OCI-LY1 (cell line): Measurements from ENCODE around the gene BMERB1.

Experiments
- H2AFZ ChIP-seq: fragments of 200-600 bp; sonication (generic), shearing (Covaris generic); 2 replicates; pipeline ENCODE4 v1.6.0; 2014; ENCODE audit warnings: antibody characterized with exemption, mild to moderate bottlenecking, low read length
- H3F3A ChIP-seq: fragments of 200-600 bp; sonication (generic), shearing (Covaris generic); 2 replicates; pipeline ENCODE4 v1.6.0; 2014; ENCODE audit warnings: mild to moderate bottlenecking, antibody characterized with exemption, low read length, moderate library complexity; ENCODE audit not compliant: insufficient read depth
- H3K27ac ChIP-seq: fragments of 200-600 bp; sonication (generic); 2 replicates; pipeline ENCODE4 v1.5.1; 2014; ENCODE audit warnings: low read length, mixed run types, mild to moderate bottlenecking, low read depth; ENCODE audit not compliant: poor library complexity, severe bottlenecking
- H3K27me3 ChIP-seq: fragments of 200-600 bp; sonication (generic); 2 replicates; pipeline ENCODE4 v1.6.0; 2014; ENCODE audit warnings: antibody characterized with exemption, mild to moderate bottlenecking, low read length, moderate library complexity; ENCODE audit not compliant: insufficient read depth
- H3K36me3 ChIP-seq: fragments of 200-600 bp; sonication (generic); 2 replicates; pipeline ENCODE4 v1.6.1; 2014; ENCODE audit warnings: mild to moderate bottlenecking, antibody characterized with exemption, low read length, moderate library complexity, mixed read lengths; ENCODE audit not compliant: insufficient read depth
- H3K4me1 ChIP-seq: fragments of 200-600 bp; sonication (generic); 2 replicates; pipeline ENCODE4 v1.5.1; 2014; ENCODE audit warnings: mild to moderate bottlenecking, low read length, moderate library complexity; ENCODE audit not compliant: insufficient read depth, severe bottlenecking
- H3K4me2 ChIP-seq: fragments of 200-600 bp; sonication (generic), shearing (Covaris generic); 2 replicates; pipeline ENCODE4 v1.6.1; 2014; ENCODE audit warnings: low read length
- H3K4me3 ChIP-seq: fragments of 200-600 bp; sonication (generic); 2 replicates; pipeline ENCODE4 v1.5.1; 2014; ENCODE audit warnings: low read length, low read depth, mild to moderate bottlenecking, mixed read lengths; ENCODE audit not compliant: poor library complexity, severe bottlenecking
- H3K79me2 ChIP-seq: fragments of 200-600 bp; shearing (Covaris generic); 2 replicates; pipeline ENCODE4 v1.6.1; 2016; ENCODE audit warnings: mixed run types, low read length, mixed read lengths; ENCODE audit not compliant: insufficient read depth
- H3K9ac ChIP-seq: fragments of 200-600 bp; sonication (generic), shearing (Covaris generic); 2 replicates; pipeline ENCODE4 v1.6.1; 2014; ENCODE audit warnings: mild to moderate bottlenecking, low read length, mixed read lengths
- H3K9me2 ChIP-seq: fragments of 200-600 bp; sonication (generic), shearing (Covaris generic); 2 replicates; pipeline ENCODE4 v1.6.1; 2014; ENCODE audit warnings: low read depth, mild to moderate bottlenecking, low read length, mixed read lengths
- H3K9me3 ChIP-seq: fragments of 200-600 bp; shearing (Covaris generic); 2 replicates; pipeline ENCODE4 v1.6.1; 2014; ENCODE audit warnings: low read length, mixed read lengths
- H4K20me1 ChIP-seq: fragments of 200-600 bp; sonication (generic), shearing (Covaris generic); 2 replicates; pipeline ENCODE4 v1.6.0; 2016; ENCODE audit warnings: mild to moderate bottlenecking, low read length; ENCODE audit not compliant: insufficient read depth
- EZH2 ChIP-seq: fragments of 200-600 bp; sonication (generic), shearing (Covaris generic); IDR thresholded peaks from 2 replicates; pipeline ENCODE4 v1.8.0; 2017; ENCODE audit warnings: borderline replicate concordance, mixed run types, mild to moderate bottlenecking, antibody characterized with exemption, low read length, moderate library complexity, mixed read lengths
- TF ChIP-seq, protein P1 (sequence below): fragments of 200-600 bp; sonication (generic), shearing (Covaris generic); IDR thresholded peaks from 2 replicates; pipeline ENCODE4 v1.5.1; 2017; ENCODE audit warnings: mild to moderate bottlenecking, antibody characterized with exemption, low read length, moderate library complexity, mixed read lengths

Gene BMERB1

DNA sequence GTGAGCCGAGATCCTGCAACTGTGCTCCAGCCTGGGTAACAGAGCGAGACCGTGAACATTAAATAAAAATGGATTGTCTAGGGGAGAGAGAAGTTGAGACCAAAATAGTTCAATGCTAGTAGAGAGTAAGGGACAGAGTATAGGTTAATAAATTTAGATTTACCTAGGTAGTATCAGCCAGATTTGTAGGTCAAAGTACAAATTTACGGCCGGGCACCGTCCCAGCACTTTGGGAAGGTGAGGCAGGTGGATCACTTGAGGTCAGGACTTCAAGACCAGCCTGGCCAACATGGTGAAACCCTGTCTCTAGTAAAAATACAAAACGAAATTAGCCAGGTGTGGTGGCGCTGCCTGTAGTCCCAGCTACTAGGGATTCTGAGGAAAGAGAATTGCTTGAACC lies 12.2 kb upstream of the BMERB1 start:
- TF ChIP-seq EZH2: no peak
- TF ChIP-seq, protein P1, sequence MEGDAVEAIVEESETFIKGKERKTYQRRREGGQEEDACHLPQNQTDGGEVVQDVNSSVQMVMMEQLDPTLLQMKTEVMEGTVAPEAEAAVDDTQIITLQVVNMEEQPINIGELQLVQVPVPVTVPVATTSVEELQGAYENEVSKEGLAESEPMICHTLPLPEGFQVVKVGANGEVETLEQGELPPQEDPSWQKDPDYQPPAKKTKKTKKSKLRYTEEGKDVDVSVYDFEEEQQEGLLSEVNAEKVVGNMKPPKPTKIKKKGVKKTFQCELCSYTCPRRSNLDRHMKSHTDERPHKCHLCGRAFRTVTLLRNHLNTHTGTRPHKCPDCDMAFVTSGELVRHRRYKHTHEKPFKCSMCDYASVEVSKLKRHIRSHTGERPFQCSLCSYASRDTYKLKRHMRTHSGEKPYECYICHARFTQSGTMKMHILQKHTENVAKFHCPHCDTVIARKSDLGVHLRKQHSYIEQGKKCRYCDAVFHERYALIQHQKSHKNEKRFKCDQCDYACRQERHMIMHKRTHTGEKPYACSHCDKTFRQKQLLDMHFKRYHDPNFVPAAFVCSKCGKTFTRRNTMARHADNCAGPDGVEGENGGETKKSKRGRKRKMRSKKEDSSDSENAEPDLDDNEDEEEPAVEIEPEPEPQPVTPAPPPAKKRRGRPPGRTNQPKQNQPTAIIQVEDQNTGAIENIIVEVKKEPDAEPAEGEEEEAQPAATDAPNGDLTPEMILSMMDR: no peak
- Histone ChIP-seq H3K79me2 (no peaks in the 10 kb centered on the region), H3K36me3 (no peaks in the 10 kb centered on the region), H3K27ac (no peak overlapping the region), H3F3A (no peaks in the 10 kb centered on the region), H3K4me1 (no peaks in the 10 kb centered on the region), H4K20me1 (no peaks in the 10 kb centered on the region), H3K4me3 (no peak overlapping the region), H3K9me3 (no peaks in the 10 kb centered on the region), H3K9ac (no peak overlapping the region), H3K27me3 (no peaks in the 10 kb centered on the region), H3K4me2 (no peak overlapping the region), H2AFZ (no peak overlapping the region), H3K9me2 (no peaks in the 10 kb centered on the region)

DNA sequence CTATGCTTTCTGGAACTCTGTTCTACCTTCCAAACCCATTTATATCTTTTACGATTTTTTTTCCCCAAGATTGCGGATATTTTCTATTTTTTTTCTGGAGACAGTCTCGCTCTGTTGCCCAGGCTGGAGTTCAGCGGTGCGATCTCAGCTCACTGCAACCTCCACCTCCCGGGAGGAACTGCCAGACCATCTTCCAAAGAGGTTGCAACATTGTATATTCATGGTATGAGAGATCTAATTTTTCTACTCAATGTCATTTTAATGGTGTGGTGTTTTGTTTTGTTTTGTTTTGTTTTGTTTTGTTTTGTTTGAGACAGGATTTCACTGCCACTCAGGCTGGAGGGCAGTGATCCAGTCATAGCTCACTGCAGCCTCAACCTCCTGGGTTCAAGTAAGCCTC lies 8.5 kb upstream of the BMERB1 start:
- no peaks in the 10 kb centered on the region for H4K20me1 ChIP-seq
- no peaks in the 10 kb centered on the region for H3F3A ChIP-seq
- no peaks in the 10 kb centered on the region for H3K9me2 ChIP-seq
- H3K9me3 ChIP-seq: no peaks in the 10 kb centered on the region
- no peaks in the 10 kb centered on the region for H3K36me3 ChIP-seq
- H3K27ac ChIP-seq: no peak overlapping the region
- no peaks in the 10 kb centered on the region for H3K4me1 ChIP-seq
- H3K4me3 ChIP-seq: no peak overlapping the region
- TF ChIP-seq, protein P1: no peak
- TF ChIP-seq EZH2: no peak
- H3K4me2 ChIP-seq: no peak overlapping the region
- H3K79me2 ChIP-seq: no peaks in the 10 kb centered on the region
- H2AFZ ChIP-seq: no peak overlapping the region
- H3K27me3 ChIP-seq: no peaks in the 10 kb centered on the region
- no peak overlapping the region for H3K9ac ChIP-seq

DNA sequence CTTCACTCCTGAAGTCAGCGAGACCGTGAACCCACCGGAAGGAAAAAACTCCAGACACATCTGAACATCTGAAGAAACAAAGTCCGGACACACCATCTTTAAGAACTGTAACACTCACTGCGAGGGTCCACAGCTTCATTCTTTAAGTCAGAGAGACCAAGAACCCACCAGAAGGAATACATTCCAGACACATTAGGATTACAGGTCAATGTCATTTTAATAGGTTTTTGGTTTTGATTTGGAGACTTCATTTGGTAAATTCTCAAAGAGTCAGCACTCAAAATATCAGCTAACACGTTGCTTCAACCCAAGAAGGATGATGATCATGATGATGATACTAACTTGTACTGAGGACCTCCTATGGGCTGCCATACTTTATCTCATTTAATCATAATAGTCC lies 7.6 kb upstream of the BMERB1 start:
- no peaks in the 10 kb centered on the region for H3K9me2 ChIP-seq
- no peak overlapping the region for H3K9ac ChIP-seq
- H3K27me3 ChIP-seq: no peaks in the 10 kb centered on the region
- no peaks in the 10 kb centered on the region for H3F3A ChIP-seq
- no peaks in the 10 kb centered on the region for H3K4me1 ChIP-seq
- H3K9me3 ChIP-seq: no peaks in the 10 kb centered on the region
- H3K79me2 ChIP-seq: no peaks in the 10 kb centered on the region
- TF ChIP-seq EZH2: no peak
- TF ChIP-seq, protein P1: no peak
- H3K4me2 ChIP-seq: no peak overlapping the region
- H3K4me3 ChIP-seq: no peak overlapping the region
- H3K27ac ChIP-seq: no peak overlapping the region
- no peaks in the 10 kb centered on the region for H4K20me1 ChIP-seq
- no peaks in the 10 kb centered on the region for H3K36me3 ChIP-seq
- H2AFZ ChIP-seq: no peak overlapping the region
